GM18909 (cell line): Measurements from ENCODE around the gene IDUA.
A peak's percentile ranks its signal among the peaks of the same experiment; 100 is the strongest.

Experiments used
- ATAC-seq: cut with Tn5 transposase; IDR thresholded peaks from one replicate; pipeline ENCODE4 v1.9.1; 2021; ENCODE audit warnings: mild to moderate bottlenecking; ENCODE audit not compliant: unreplicated experiment, poor library complexity

IDUA gene

GRCh38 chr4:985123-985830 is 1.6 kb upstream of the IDUA start:
- no peak for ATAC-seq

GRCh38 chr4:986428-986878 is 391 bp upstream of the IDUA start:
- ATAC-seq = peak; percentile 18

- ATAC-seq = no peak
Measured at GRCh38 chr4:987624-988513, 1.0 kb downstream of the IDUA start.

GRCh38 chr4:988726-989721 is 2.2 kb downstream of the IDUA start:
- no peak for ATAC-seq

GRCh38 chr4:989722-990471 is 3.1 kb downstream of the IDUA start:
- no peak for ATAC-seq

- no peak for ATAC-seq
Measured at GRCh38 chr4:990746-991367, 4.0 kb downstream of the IDUA start.

GRCh38 chr4:991451-992296 is 4.8 kb downstream of the IDUA start:
- no peak for ATAC-seq

GRCh38 chr4:992297-993110 is 5.7 kb downstream of the IDUA start:
- ATAC-seq = no peak

- no peak for ATAC-seq
Measured at GRCh38 chr4:993111-994029, 6.5 kb downstream of the IDUA start, which contains the start of gene SLC26A1. Gene SLC26A1 (minus strand): TSS chr4:993404. CDS start chr4:991703, 1,701 bp downstream.

GRCh38 chr4:995311-996026 is 8.6 kb downstream of the IDUA start:
- no peak for ATAC-seq

GRCh38 chr4:996030-996996 is 9.5 kb downstream of the IDUA start:
- no peak for ATAC-seq

GRCh38 chr4:996997-997374 is 10.1 kb downstream of the IDUA start:
- ATAC-seq = no peak

- no peak for ATAC-seq
Measured at GRCh38 chr4:997375-998071, 10.7 kb downstream of the IDUA start.

GRCh38 chr4:998096-998691 is 11.3 kb downstream of the IDUA start:
- ATAC-seq = no peak
